ENCODE data around the gene KIAA1958. TPM values are rescaled to one million over a fixed set of nuclear protein-coding genes. Genes with fewer than 3 reads are reported as not detected.

Gene KIAA1958
- 0.12 and 0.77 TPM in 2 replicates for total RNA-seq

GRCh38 chr9:112486221-112487007, at the start of gene KIAA1958:
Gene KIAA1958 (plus strand): TSS chr9:112486827. CDS start chr9:112574081, 87,254 bp downstream.

GRCh38 chr9:112717661-112718331, 231.2 kb downstream of the KIAA1958 start, which contains the start of gene INIP:
Gene INIP (minus strand): TSS chr9:112718117. CDS start chr9:112716485, 1,632 bp downstream.

Other genes with a start within 250 kb of the KIAA1958 start
- gene PTBP3, start 153.2 kb upstream of the KIAA1958 start, total RNA-seq = 33.6 and 38.3 TPM in 2 replicates
- gene HSDL2, start 106.7 kb upstream of the KIAA1958 start, total RNA-seq = 22.1 and 29.5 TPM in 2 replicates
- gene INIP, start 231.3 kb downstream of the KIAA1958 start, total RNA-seq = 11.4 and 11.7 TPM in 2 replicates